Breast epithelium (tissue), 3 donors: ENCODE data around the gene DMD.

Experiments used
- CTCF ChIP-seq, 3 donors: fragments of 450-650 bp; IDR thresholded peaks; one replicate each; pipeline ENCODE4 v1.5.1; 2016 to 2017; ENCODE audit warnings: antibody characterized with exemption in 3 of 3, mild to moderate bottlenecking in 3 of 3, moderate library complexity in 3 of 3
- POLR2A ChIP-seq: fragments of 450-650 bp; IDR thresholded peaks from one replicate; pipeline ENCODE4 v1.6.1; 2016; ENCODE audit warnings: antibody characterized with exemption, mild to moderate bottlenecking, moderate library complexity
- POLR2AphosphoS5 ChIP-seq, 3 donors: sonication (generic); formaldehyde crosslinking; IDR thresholded peaks; one replicate each; pipeline ENCODE4 v1.6.1; 2017; ENCODE audit warnings: antibody characterized with exemption in 3 of 3

- TF ChIP-seq POLR2AphosphoS5 (IDR thresholded peaks at IDR 0.05) (no peak), CTCF (IDR thresholded peaks at IDR 0.05) (no peak), POLR2A (no peak)
Observed at GRCh38 chrX:33086886-33087285, 124.5 kb downstream of the DMD start.
